Medulla oblongata (tissue), 1 donor: ENCODE data around the gene ITIH4.

Source experiments
- DNase-seq: peaks from one replicate; pipeline ENCODE4 v3.0.0-alpha.2; 2015; ENCODE audit errors: extremely low spot score

Gene ITIH4

DNA sequence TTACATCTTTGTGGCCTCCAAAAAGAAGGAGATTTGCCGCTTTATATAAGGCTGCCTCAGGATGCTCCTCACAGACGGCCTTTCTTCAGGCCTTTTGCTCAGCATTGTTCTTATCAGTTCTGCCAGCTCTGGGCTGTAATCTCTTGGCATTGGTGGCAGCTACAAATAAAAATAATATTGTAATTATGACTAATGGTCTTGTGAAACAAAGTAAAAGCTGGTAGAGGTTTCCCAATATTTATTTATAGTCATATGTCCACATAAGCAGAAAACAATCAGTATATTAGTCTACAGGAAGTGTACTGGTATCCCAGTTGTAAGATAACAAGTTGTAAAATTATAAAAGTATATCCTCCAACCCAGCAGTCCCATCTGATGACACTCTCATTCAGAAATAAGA is 67.0 kb downstream of the ITIH4 start:
- no peak for DNase-seq
